GM10266 (cell line): ENCODE results near the gene OAS2.

Experiments used
- DNase-seq: peaks from one replicate; pipeline ENCODE4 v3.0.0; 2012; ENCODE audit errors: extremely low spot score
- TF ChIP-seq, protein P1 (sequence below): IDR thresholded peaks from 2 replicates; pipeline ENCODE4 v1.5.1; 2012; ENCODE audit warnings: mild to moderate bottlenecking, low read depth; ENCODE audit not compliant: control insufficient read depth, insufficient read depth; ENCODE audit errors: missing control alignments

The OAS2 gene

DNA sequence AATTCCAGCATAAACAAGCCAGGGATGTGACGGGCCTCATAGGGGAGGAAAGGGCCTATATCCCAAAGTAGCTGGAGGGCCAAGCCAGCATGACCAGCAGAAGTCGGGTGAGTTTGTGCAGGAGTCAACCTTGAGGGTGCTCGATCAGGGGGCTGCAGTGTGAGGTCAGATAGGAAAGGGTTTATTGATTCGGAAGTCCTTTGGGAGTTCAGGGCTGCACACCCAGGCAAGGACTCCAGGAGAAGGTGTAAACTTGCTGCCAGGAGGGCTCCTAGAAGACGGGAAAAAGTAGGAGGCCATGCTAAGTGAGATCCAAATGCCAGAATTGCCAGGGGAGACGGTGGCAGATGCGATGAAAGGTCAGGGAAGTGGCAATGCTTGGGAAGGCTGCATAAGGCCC lies 3.4 kb upstream of the OAS2 start:
- TF ChIP-seq, protein P1, sequence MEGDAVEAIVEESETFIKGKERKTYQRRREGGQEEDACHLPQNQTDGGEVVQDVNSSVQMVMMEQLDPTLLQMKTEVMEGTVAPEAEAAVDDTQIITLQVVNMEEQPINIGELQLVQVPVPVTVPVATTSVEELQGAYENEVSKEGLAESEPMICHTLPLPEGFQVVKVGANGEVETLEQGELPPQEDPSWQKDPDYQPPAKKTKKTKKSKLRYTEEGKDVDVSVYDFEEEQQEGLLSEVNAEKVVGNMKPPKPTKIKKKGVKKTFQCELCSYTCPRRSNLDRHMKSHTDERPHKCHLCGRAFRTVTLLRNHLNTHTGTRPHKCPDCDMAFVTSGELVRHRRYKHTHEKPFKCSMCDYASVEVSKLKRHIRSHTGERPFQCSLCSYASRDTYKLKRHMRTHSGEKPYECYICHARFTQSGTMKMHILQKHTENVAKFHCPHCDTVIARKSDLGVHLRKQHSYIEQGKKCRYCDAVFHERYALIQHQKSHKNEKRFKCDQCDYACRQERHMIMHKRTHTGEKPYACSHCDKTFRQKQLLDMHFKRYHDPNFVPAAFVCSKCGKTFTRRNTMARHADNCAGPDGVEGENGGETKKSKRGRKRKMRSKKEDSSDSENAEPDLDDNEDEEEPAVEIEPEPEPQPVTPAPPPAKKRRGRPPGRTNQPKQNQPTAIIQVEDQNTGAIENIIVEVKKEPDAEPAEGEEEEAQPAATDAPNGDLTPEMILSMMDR: no peak

DNA sequence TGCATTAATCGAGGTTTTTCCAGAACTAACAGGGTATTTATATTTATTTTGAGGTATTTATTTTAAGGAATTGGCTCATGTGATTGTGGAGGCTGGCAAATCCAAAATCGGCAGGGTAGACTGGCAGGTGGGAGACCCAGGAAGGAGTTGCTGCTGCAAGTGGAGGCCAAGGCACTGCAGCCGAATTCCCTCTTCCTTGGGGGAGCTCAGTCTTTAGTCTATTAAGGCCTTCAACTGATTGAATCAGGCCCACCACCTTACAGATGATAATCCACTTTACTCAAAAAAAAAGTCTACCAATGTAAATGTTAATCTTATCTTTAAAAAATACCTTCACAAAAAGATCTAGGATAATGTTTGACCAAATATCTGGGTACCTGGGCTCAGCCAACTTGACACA lies 1.2 kb upstream of the OAS2 start:
- no peak for DNase-seq
- TF ChIP-seq, protein P1: no peak

More for the DNA sequence above, 3.4 kb upstream of the OAS2 start:
- no peak for DNase-seq

DNA sequence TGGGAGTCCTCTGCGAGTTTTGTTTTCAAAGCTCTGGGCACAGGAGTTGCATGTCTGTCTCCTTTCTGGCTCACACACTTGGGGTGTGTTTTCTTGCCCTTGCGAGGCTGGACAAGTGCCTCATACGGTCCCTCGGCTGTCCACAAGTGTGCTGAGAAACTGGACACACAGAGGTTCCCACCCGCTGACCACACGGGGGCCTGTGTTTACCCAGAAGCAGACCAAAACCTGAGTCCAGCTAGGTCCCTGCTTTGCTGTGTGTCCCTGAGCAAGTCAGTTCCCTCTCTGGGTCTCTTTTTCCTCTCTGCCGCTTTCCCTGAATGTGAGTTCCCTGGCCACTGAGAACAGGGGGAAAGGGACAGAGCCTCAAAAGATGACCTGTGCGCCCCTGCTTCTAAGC lies 678 bp upstream of the OAS2 start:
- no peak for DNase-seq

DNA sequence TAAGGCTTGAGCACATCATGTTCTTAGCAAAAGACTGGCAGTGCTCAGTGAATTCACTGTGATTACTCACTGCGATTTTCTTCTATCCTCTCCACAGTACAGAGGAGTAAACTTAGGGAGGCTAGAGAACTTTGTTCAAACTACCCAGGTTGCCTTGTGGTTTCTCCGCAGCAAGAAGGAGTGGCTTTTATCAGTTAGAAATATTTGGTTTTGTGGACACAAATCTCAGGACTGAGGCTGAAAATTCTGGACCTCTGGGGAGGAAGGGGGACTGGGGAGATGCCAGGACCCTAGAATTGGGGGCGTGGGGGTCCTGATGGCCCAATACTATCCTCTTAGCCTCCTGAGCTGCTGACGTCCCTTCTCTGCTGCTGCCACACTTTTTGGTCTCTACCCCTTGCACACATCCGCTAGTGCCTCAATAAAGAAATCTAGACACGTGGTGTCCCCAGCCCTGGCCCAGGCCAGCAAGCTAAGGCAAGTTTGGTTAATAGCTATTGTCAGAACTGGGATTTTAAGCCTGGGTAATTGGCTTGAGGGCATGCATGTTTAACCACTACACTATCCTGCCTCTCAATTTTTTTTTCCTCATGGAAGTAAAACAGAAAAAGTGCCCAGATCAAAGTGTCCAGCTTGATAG lies 842 bp downstream of the OAS2 start:
- DNase-seq: peak; percentile 38
- TF ChIP-seq, protein P1: no peak

More for the DNA sequence above, 678 bp upstream of the OAS2 start:
- TF ChIP-seq, protein P1: no peak

DNA sequence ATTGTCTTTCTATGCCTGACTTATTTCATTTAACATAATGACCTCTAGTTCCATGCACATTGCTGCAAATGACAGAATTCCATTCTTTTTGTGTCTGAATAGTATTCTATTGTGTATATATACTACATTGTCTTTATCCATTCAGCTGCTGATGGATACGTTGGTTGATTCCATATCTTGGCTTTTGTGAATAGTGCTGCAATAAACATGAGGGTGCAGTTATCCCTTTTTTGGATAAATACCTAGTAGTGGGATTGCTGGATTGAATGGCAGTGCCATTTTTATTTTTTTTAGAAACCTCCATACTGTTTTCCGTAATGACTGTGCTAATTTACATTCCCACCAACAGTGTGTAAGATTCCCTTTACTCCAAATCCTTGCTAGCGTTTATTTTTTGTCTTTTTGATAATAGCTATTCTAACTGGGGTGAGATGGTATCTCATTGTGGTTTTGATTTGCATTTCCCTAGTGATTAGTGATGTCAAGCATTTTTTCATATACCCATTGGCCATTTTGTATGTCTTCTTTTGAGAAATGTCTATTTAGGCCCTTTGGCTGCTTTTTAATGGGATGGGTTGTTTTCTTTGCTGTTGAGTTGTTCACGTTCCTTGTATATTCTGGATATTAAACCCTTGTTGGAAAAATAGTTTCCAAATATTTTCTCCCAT lies 2.3 kb downstream of the OAS2 start:
- TF ChIP-seq, protein P1: no peak
- DNase-seq: no peak

DNA sequence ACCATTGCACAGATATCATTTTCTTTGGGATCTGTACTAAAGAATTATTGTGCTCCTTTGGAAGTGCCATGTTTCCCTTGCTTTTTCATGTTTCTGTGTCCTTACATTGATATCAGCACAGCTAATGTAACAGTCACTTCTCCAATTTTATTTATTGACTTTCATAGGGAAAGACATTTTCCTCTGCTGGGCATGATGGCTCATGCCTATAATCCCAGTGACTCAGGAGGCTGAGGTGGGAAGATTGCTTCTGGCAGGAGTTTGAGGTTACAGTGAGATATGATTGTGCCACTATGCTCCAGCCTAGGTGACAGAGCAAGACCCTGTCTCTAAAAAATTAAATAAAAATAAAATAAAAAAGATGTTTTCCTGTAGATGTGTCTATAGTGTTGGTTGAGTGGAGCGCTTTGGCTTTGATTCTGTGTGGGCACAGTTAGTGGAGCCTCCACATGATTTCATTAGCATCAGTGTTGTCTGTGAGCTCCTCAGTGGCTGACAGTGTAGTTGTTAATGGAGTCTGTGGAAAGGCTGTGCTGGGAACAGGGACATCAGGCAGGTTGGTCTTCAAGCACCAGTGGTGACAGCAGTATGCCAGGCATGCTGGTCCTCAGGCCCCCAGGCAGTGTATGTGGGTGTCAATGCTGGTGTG lies 7.4 kb downstream of the OAS2 start:
- DNase-seq: no peak

DNA sequence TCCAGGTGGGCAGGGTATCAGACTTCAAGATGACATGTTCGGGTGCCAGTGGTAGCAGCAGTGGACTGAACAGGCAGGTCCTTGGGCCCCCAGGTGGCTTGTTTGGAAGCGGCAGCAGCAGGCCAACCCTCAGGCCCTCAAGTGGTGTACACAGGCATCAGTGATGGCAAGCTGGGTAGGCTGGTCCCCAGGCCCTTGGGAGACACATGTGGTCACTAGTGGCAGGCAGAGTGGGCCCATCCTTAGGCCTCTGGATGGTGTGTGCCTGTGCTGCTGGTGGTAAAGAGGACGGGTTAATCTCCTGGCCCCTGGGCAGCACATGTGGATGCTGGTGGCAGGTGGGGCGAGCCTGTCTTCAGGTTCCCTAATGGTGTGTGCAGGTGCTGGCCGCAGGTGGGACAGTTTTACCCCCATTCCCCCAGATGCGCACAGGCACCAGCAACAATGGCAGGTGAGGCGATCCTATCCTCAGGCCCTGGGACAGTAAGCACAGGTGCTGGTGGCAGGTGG lies 8.0 kb downstream of the OAS2 start:
- TF ChIP-seq, protein P1: no peak
- DNase-seq: no peak

More for the DNA sequence above, 7.4 kb downstream of the OAS2 start:
- TF ChIP-seq, protein P1: no peak
